MM.1S (cell line): ENCODE measurements around the gene NOP10.

Experiments used
- EZH2 ChIP-seq: fragments of 300-600 bp; sonication (generic); optimal IDR thresholded peaks from 2 replicates; pipeline ENCODE3; 2017; ENCODE audit warnings: low read depth, mild to moderate bottlenecking, antibody characterized with exemption, low read length, mixed read lengths
- EZH2phosphoT487 ChIP-seq: fragments of 300-600 bp; sonication (generic); IDR thresholded peaks from 2 replicates; pipeline ENCODE4 v1.6.1; 2018; ENCODE audit warnings: antibody characterized with exemption, low read length
- TF ChIP-seq, protein P1 (sequence below): fragments of 300-600 bp; sonication (generic); IDR thresholded peaks from 2 replicates; pipeline ENCODE4 v1.5.1; 2016; ENCODE audit warnings: antibody characterized with exemption, low read length, mixed read lengths

DNA sequence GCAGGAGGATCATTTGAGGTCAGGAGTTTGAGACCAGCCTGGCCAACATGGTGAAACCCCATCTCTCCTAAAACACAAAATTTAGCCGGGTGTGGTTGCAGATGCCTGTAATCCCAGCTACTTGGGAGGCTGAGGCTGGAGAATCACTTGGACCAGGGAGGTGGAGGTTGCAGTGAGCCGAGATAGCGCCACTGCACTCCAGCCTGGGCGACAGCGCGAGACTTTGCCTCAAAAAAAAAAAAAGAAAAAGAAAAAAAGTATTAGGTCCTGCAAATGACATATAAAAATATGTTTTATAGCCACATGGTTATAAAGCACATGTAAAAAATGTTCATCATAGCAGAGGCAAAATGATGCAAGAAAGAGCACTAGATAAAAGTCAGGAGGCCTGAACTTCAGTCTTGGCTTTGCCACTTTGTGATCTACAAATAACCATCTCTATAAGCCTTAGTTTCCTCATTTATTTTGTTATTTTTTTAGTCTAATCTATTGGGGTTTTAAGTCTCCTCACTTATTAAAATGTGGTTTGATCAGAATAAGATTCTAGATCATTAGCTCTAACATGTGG lies 10.3 kb downstream of the NOP10 start:
- TF ChIP-seq, protein P1, sequence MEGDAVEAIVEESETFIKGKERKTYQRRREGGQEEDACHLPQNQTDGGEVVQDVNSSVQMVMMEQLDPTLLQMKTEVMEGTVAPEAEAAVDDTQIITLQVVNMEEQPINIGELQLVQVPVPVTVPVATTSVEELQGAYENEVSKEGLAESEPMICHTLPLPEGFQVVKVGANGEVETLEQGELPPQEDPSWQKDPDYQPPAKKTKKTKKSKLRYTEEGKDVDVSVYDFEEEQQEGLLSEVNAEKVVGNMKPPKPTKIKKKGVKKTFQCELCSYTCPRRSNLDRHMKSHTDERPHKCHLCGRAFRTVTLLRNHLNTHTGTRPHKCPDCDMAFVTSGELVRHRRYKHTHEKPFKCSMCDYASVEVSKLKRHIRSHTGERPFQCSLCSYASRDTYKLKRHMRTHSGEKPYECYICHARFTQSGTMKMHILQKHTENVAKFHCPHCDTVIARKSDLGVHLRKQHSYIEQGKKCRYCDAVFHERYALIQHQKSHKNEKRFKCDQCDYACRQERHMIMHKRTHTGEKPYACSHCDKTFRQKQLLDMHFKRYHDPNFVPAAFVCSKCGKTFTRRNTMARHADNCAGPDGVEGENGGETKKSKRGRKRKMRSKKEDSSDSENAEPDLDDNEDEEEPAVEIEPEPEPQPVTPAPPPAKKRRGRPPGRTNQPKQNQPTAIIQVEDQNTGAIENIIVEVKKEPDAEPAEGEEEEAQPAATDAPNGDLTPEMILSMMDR = no peak
- TF ChIP-seq EZH2 (no peak), EZH2phosphoT487 (no peak)
